Measurements from ENCODE around the gene EME1.
"Not testable (repeated sequence)": the region's sequence is repeated elsewhere in the genome, so short reads cannot be mapped to it uniquely, and the experiment has no call there.

Gene EME1, protein sequence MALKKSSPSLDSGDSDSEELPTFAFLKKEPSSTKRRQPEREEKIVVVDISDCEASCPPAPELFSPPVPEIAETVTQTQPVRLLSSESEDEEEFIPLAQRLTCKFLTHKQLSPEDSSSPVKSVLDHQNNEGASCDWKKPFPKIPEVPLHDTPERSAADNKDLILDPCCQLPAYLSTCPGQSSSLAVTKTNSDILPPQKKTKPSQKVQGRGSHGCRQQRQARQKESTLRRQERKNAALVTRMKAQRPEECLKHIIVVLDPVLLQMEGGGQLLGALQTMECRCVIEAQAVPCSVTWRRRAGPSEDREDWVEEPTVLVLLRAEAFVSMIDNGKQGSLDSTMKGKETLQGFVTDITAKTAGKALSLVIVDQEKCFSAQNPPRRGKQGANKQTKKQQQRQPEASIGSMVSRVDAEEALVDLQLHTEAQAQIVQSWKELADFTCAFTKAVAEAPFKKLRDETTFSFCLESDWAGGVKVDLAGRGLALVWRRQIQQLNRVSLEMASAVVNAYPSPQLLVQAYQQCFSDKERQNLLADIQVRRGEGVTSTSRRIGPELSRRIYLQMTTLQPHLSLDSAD

DNA sequence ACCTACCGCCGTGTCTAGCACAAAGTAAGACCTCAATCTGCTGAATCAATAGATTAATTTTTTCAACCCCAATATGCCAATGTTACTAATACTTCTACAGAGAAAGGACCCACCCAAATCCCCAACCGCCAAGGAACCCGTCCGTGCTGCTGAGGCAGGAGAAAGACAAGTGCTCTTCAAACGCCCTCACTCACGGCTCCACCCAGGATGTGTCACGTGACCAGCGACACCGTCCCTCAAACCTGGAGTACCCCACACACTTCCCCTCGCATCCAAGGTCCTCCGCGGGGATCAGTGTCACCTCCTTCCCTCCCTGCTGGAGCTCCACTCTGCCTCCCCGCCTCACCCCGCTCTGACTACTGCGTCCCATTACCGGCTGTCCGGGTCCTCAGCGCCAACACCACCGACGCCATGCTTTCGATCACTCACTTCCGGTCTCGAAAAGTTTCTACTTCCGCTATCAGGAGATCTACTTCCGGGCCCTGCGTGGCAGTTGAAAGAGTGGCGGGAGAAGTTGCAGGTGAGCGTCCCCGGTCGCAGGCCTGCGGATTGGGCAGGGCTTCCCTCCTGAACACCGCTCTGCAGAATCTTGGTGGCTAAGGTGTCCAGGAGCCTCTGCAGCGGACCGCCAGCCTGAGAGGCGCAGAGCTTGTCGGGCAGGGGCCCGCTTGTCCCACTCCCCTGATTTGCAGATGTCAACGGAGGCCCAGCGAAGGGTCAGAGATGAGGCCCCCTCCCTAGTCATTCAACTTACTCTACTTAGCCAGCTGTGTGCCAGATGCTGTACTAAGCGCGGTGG, at the start of gene EME1, which contains the start of gene MRPL27:
TSS of gene EME1 (plus strand) at position 472 of the 799 bp plus-strand sequence. CDS start 1,980 bp downstream, outside the sequence.
TSS of gene MRPL27 (minus strand) at position 427 of the 799 bp plus-strand sequence. CDS start at position 413, 14 bp downstream.
- peak; percentile 69 to 72 for DNase-seq (ENCODE audit: low read depth in 1 of 2, low spot score in 1 of 2)

DNA sequence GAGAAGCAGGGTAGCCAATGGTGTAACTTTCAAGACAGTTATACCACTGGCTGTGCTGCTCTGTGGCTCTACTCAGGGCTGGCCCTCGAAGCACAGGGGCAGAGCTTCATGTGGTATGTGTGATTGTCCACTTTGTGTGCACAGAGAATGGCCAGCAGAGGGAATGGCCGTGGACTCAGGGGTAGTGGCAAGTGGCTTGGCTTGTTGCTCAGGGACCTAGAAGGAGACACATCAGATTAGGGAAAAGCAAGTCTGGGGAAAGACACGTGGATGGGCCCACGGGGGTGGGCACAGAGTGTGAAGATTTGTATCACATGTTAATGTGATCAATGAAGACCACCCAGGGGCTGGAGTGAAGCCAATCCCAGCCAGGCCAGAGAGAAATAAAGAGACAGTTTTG, 47.1 kb upstream of the EME1 start:
- DNase-seq (ENCODE audit: low read depth in 1 of 2, low spot score in 1 of 2): no peak

DNA sequence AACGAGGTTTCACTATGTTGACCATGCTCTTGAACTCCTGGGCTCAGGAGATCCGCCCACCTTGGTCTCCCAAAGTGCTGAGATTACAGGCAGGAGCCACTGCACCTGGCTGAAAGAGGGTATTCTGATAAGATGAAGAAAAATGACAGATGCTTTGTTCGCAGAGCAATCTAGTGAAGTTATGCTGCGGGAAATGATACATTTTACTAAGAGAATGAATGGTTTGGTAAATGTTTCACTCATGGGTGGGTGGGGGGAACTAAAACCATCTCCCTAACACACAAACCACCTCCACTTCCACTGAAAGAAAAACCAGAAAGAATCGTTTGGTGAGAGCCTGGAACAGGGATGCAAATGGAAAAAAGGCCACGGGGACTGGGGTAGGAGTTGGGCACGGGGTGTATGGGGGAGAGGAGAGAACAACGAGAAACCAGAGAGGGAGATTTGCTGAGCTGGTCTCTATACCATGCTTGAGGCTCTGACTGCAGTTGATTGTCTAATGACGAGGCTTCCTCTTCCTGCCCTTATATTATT, 46.1 kb upstream of the EME1 start:
- no peak for DNase-seq (ENCODE audit: low read depth in 1 of 2, low spot score in 1 of 2)

DNA sequence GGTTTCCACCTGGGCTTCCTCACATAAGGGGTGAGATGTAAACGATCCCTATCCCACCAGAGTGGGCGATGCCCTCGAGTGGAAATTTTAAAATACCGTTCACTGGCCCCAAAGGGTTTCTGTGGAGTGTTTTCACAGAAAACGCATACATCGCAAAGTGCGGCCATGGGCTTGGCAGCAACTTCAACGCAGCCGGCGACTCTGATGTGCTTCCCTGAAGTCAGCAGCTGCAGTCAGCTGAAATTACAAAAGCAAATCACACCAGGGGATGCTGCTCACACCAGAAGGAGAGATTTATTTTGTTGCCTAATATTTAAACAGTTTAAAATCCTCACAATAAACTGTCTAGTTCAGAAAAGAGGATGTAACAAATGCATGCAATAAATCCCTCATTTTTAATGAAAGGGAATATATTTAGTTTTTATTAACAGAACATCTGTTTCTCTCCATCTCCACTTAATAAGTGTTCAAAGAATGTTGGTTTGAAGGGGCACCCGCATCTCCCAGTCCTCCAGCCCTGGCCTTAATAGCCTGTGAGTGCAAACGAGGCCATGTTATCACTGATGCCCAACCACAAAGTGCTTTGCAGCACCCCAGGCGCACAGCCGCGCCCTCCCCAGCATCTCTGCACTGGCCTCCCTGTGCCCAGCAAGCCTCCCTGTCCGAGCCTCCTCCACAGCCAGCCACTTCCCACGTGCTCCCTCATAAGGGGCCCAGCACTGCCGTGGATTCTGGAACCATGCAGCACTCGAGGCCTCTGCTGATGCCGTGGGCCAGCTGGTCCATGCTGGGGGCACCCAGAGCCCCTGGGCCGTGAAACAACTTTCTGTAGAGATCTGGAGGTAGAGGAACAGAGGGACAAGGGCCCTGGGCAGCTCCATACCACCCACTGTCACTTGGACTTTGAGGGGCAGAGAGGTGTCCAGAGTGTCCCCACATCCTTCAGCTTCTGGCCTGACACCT, 44.4 kb upstream of the EME1 start:
- no peak for DNase-seq (ENCODE audit: low read depth in 1 of 2, low spot score in 1 of 2)

DNA sequence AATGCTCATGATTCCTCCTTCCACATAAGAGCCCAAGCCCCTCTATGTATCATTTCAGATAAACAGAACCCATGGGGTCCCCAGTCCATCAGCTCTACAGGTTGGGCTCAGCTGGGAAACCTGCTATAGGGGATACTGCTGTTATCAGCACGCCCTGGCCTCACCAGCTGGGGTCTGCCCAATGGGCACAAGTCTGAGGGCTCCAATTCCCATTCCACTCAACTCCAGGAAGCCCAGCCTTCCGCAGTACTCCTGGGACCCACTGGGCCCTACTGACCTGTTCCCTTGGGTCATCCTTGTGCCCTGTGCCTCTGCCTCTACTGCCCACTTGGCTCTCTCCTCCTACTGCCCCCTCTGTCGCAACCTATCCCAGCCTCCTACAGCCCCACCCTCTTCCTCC, 43.3 kb upstream of the EME1 start:
- no peak for DNase-seq (ENCODE audit: low read depth in 1 of 2, low spot score in 1 of 2)

DNA sequence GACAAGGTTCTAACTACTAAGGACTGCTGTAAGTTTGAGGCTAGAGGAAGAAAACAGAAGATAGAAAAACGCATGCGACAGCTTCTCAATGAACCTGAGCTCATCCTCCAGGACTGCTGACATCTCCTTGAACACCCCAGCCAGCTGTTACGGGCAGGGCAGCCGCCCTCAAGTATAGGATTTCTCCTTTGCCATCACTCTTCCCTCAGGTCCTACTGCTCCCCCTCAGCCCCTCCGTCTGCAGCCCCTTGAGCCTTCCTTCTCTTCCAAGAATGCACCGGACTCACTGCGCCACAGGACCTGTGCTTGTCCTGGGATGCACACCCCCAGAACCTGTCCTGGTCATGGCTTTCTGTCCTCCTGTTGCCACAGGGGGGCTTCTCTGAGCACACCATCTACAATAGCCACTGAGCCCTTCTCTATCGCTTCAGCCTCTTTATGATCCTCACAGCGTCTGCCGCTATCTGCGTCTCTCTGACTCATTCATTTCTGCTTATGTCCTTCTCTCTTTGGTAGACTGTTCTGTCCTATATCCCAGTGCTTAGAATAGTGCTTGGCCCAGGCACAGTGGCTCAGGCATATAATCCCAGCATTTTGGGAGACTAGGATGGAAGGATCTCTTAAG, 42.8 kb upstream of the EME1 start:
- DNase-seq (ENCODE audit: low read depth in 1 of 2, low spot score in 1 of 2): no peak

DNA sequence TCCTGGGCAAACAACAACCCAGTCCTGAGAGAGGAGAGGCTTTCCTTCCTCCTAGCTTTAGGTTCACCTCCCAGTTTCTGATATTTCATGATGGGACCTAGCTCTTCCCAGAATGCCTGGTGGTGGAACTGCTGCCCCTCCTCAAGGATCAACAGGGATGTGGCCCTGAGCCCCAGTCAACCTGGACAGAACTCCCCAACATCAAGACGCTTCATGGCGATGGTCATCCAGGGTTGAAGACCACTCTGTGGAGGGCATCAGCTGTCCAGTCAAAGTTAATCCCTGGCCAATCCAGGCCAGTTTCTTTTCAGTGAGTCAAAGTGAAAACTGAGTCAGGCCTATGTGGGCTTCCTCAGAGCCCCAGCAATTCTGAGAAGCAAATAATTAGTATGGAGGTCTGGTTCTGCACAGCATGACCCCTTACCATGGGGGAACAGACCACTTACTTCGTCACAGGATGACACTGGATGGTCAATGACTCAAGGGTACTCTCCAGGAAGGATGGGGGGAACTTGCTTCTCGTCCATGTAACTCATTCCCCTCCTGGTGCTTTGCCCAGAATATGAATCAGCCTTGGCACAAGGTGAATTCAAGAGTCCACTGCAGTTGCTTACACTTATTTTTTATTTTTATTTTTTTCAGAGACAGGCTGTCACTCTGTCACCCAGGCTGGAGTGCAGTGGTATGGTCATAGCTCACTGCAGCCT, 41.8 kb upstream of the EME1 start:
- DNase-seq (ENCODE audit: low read depth in 1 of 2, low spot score in 1 of 2): no peak

DNA sequence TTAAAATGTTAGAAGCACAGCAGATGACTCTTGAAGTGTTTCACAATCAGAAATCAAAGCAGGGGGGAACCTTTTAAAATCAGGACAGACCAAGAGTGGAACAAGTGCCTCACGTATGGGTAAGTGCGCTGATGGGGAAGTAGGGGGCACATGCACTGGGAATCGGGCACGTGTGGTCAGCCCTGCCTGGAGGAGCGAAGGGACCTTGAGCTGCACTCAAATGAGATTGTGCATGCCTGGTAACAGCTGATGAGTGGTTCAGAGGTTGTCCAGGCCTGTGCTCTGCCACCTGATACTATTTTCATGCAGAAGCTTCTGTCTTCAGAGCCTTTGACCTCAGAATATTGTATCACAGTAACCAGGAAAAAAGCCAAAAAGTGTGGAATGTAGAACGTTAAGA, 40.8 kb upstream of the EME1 start:
- no peak for DNase-seq (ENCODE audit: low read depth in 1 of 2, low spot score in 1 of 2)

DNA sequence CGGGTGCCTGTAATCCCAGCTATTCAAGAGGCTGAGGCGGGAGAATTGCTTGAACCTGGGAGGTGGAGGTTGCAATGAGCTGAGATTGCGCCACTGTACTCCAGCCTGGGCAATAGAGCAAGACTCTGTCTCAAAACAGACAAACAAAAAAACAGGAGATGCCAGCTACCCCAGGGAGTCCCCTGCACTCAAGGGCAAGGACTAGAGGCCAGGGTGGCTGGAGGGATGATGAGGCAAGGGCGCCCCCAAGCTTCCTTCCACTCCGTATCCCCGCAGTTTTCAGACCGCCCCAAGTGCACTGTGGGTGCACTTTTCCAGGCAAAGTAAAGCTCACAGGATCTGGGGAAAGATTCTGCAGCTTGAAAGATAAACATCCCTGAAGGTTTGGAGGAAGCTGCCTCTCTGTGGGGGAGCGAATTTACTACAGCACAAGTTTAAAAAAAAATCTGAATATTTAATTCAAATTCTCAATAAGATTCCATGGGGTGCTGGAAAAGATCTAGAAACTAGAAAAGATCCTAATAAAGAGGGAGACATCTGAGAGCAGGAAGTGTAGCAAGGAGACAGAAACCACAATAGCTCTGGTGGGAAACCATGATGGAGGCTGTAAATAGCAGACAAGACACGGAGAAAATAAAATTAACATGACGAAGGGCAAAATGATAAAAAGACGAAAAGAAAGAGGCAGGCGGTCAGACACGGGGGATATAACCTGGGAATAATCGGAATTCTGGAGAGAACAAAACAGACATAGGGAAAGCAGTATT, 39.6 kb upstream of the EME1 start:
- not testable (repeated sequence) for DNase-seq (ENCODE audit: low read depth in 1 of 2, low spot score in 1 of 2)

DNA sequence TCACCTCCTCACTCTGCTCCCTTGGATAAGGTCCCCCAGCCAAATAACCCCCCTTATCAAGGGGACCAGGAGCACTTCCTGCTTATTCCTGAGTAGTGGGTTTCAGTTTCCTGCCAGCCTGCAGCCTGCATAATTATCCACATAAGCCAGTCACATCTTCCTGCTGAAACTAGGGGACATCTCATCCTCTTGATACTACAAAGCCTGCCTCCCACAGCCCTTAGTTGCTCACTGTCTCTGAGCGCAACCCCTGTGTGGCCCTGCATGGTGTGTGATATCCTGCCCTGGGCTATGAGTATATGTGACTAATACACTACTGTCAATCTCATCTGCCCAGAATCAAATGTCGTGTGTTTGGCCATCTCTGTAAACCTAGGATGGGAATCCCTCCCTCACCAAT, 35.1 kb upstream of the EME1 start:
- no peak for DNase-seq (ENCODE audit: low read depth in 1 of 2, low spot score in 1 of 2)

DNA sequence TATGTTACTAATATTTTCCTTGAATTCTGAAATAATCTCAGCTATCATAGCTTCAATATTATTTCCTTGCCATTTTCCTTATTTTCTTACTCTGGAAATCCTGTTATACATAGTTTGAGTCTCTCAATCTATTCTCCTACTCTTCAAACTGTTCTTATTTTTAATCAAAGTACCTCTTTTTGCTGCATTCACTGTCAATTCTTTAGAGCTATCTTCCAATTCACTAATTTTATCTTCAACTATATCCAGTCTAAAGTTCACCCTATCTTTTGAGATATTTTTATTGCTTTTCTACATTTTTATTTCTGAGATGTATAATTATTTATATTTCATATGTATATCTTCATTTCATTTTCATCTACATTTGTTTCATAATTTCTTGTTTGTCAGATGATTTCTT, 34.4 kb upstream of the EME1 start:
- no peak for DNase-seq (ENCODE audit: low read depth in 1 of 2, low spot score in 1 of 2)

DNA sequence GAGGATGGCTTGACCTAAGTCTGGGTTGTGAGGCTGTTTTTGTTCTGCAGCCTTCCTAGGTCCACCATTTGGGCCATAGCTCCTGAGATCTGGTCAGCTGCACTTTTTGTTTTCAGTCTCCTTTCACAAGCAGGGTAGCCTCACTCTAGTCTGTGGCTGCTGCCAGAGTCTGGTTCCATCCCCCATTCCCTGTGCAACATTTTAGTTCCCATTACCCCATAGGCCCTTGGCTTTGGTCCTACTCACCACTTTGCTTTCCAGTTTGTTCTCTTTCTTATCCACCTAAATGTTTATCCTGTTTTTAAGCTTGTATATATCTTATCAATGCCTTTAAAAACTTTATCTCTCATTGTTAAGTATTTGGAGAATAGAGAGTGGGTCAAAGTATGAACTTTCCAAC, 33.6 kb upstream of the EME1 start:
- no peak for DNase-seq (ENCODE audit: low read depth in 1 of 2, low spot score in 1 of 2)

DNA sequence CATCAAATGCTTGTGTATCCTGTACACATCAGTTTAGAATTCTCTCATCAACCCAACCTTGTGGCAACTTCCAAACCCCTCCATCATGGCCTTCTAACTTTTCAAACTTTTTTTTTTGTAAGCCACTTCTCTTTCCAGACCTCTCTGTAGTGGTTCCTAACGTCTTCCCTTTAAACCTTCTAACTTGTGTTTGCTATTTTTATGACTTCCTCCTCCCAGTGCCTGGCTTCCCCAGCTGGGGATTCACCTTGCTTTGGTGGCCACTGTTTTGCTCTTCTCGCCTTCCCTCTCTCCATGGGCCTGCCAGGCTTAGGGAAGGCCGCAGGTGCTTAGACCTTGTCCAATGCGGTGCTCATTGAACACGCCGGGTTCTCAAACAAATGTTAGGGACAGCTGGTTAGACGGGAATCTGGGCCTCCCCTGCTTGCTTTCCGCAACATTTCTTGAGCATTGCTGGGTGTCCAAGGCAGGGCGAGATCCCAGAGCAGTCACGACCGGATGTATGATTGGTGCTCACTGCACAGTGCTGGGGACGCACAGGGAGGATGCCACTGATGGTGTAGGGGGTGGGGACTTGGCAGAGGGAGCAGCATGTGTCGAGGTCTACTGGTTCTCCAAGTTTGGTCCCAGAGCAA, 28.2 kb upstream of the EME1 start:
- DNase-seq (ENCODE audit: low read depth in 1 of 2, low spot score in 1 of 2): no peak

DNA sequence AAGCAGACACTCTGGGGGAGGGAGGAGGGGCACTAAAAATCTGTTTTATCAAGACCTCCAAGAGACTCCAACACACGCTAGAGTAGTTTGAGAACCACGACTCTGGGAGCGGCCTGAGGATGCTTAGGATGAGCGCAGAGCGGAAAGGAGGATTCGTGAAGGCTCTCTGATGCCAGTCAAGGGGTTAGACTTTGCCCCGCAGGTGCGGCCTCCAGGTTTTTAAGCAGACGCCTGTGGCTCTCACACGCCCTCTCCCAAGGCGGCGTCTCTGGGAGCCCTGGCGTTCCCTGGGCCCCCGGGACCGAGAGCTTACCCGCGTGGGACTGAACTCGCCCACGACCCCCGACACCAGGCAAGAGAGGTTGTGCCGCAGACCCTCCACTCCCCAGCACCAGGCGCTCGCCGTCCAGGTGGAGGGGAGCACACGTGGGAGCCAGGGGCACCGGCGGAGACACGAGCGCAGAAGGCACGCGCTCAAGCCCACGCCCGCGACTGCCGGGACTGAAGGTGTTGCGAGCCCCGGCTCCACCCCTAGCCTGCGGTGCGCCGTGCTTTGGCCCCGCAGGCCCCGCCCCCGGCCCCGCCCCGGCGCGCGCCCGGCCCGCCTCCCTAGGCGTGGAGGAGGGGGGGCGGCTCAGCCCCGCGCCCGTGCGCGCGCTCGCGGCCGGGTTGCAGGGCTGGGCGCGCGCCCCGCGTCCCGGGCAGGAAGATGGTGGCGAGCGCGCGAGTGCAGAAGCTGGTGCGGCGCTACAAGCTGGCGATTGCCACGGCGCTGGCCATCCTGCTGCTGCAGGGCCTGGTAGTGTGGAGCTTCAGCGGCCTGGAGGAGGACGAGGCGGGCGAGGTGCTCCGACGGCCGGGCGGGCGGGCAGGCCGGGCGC, 27.4 kb upstream of the EME1 start, which contains the start of gene XYLT2:
TSS of gene XYLT2 (plus strand) at position 695 of the 881 bp plus-strand sequence. CDS start at position 710, 15 bp downstream.
- DNase-seq (ENCODE audit: low read depth in 1 of 2, low spot score in 1 of 2): peak; percentile 76 to 91

DNA sequence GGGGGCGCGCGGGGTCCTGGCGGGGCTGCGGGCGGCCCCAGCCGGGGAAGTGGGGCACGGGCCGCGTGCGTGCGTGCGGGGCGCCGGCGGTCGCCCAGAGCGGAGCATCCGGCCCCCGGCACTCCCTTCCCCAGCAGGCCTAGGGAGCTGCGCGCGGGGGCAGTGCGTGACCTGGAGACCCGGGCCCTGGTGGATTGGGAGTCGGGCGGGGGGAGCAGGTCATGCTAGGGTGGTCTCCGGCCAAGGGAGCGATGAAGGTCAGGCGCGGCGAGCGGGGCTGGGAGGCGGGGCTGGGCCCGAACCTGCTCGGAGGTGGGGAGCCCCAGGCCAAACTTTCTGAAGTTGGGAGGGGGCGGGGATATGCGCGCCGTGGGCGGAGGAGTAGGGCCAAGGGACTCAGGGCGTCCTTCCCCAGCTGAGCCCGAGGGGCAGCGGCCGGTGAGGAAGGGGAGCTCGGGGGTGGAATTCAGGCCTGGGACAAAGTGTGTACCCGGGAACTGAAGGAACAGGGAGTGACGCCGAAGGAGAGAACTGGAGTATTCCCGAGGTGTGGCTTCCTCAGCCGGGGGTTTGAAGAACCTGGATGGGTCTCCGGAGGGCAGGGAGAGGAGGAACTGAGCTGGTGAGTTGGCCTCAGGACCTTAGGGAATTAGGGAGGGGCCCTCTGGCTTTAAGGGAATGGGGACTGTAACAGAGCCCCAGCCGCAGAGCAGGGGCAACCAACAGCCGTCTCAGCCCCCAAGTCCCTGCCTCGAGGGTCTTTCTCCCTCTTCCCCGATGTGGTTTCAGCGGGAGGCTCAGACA, 26.5 kb upstream of the EME1 start:
- DNase-seq (ENCODE audit: low read depth in 1 of 2, low spot score in 1 of 2): peak in 1 of 2 donors; percentile 33

Measured in activated T-helper 1 cell treated with anti-CD3 and anti-CD28 coated beads, Interleukin-2, amount 50 U/mL, for 16 hours (primary cell).